Spleen (tissue), 7 donors: ENCODE data around the gene MYOC.

ENCODE experiments used
- CTCF ChIP-seq, 11 experiments: fragments of 200-600 bp in 7 of 11; fragments of 450-650 bp in 4 of 11; sonication (generic) in 4 of 11; IDR thresholded peaks in 8 of 11; conservative IDR thresholded peaks in 3 of 11; 1 replicate in 7 of 11; 2 replicates in 4 of 11; pipeline versions ENCODE4 v1.4.0 to v1.8.0; 2016 to 2021; ENCODE audit warnings: antibody characterized with exemption in 11 of 11, inconsistent platforms in 4 of 11, mild to moderate bottlenecking in 1 of 11
- POLR2AphosphoS5 ChIP-seq, 3 donors: sonication (generic); formaldehyde crosslinking; IDR thresholded peaks; one replicate each; pipeline ENCODE4 v1.5.1; 2017; ENCODE audit warnings: antibody characterized with exemption in 3 of 3
- donor health status: DM: no; HTN: no; CAD: no; lungs with moderate emphysema.
- donor health status: DM: no; HTN: no; CAD: no.
- donor health status: DM: no; HTN: no; CAD: no.

GRCh38 chr1:171590022-171590421 lies 62.5 kb downstream of the MYOC start:
- no peak for TF ChIP-seq CTCF (IDR thresholded peaks at IDR 0.05 in 8 of 11, conservative IDR thresholded peaks at IDR 0.05 in 3 of 11)
- no peak for TF ChIP-seq POLR2AphosphoS5 (IDR thresholded peaks at IDR 0.05)
